Measurements from ENCODE around the gene P2RX5.
"Not testable (repeated sequence)": the region's sequence is repeated elsewhere in the genome, so short reads cannot be mapped to it uniquely, and the experiment has no call there.

Gene P2RX5

GRCh38 chr17:3710951-3711383 is 15.0 kb upstream of the P2RX5 start:
- peak; percentile 46 to 66 for DNase-seq

GRCh38 chr17:3708366-3708765 is 12.4 kb upstream of the P2RX5 start:
- DNase-seq: no peak

- not testable (repeated sequence) for DNase-seq
Measured at GRCh38 chr17:3705718-3705984, 9.7 kb upstream of the P2RX5 start.

GRCh38 chr17:3704931-3705717 is 9.2 kb upstream of the P2RX5 start:
- no peak for DNase-seq

- DNase-seq: not testable (repeated sequence)
Measured at GRCh38 chr17:3702041-3702539, 6.1 kb upstream of the P2RX5 start.

GRCh38 chr17:3699951-3700350 is 4.0 kb upstream of the P2RX5 start:
- no peak for DNase-seq

- DNase-seq: no peak
Measured at GRCh38 chr17:3698139-3698538, 2.2 kb upstream of the P2RX5 start.

GRCh38 chr17:3697103-3697476 is 1.1 kb upstream of the P2RX5 start:
- DNase-seq: no peak

- no peak for DNase-seq
Measured at GRCh38 chr17:3695129-3695722, 729 bp downstream of the P2RX5 start.

GRCh38 chr17:3693829-3694231 is 2.1 kb downstream of the P2RX5 start:
- no peak for DNase-seq

- DNase-seq: no peak
Measured at GRCh38 chr17:3693141-3693540, 2.8 kb downstream of the P2RX5 start.

- no peak for DNase-seq
Measured at GRCh38 chr17:3692346-3692745, 3.6 kb downstream of the P2RX5 start.

- DNase-seq: no peak
Measured at GRCh38 chr17:3691617-3692067, 4.3 kb downstream of the P2RX5 start.

- no peak for DNase-seq
Measured at GRCh38 chr17:3690094-3690715, 5.8 kb downstream of the P2RX5 start.

GRCh38 chr17:3689262-3690093 is 6.5 kb downstream of the P2RX5 start:
- DNase-seq: no peak

GRCh38 chr17:3688852-3689261 is 7.1 kb downstream of the P2RX5 start:
- DNase-seq: no peak

- no peak for DNase-seq
Measured at GRCh38 chr17:3688027-3688553, 7.9 kb downstream of the P2RX5 start.

GRCh38 chr17:3685174-3685573 is 10.8 kb downstream of the P2RX5 start:
- DNase-seq: no peak

- DNase-seq: peak; percentile 25 to 31
Measured at GRCh38 chr17:3683054-3683511, 12.9 kb downstream of the P2RX5 start.

GRCh38 chr17:3682033-3682432 is 13.9 kb downstream of the P2RX5 start:
- DNase-seq: no peak

- DNase-seq: no peak
Measured at GRCh38 chr17:3681565-3681964, 14.4 kb downstream of the P2RX5 start.

GRCh38 chr17:3681057-3681456 is 14.9 kb downstream of the P2RX5 start:
- no peak for DNase-seq

All from AML-193 (cell line).